GM23338 (cell line): Measurements from ENCODE around the gene OBI1. TPM values are rescaled to one million over a fixed set of nuclear protein-coding genes. Genes with fewer than 3 reads are reported as not detected.

Experiments
- ATAC-seq: fragments of 200-7000 bp; cut with Tn5 transposase; 3 replicates; pipeline ENCODE4 v1.9.1; 2020
- DNase-seq: peaks from one replicate; pipeline ENCODE4 v3.0.0-alpha.2; 2015; ENCODE audit warnings: low spot score
- H2AFZ ChIP-seq: fragments of 200-600 bp; sonication (generic); 2 replicates; pipeline ENCODE4 v1.8.0; 2016; ENCODE audit warnings: antibody characterized with exemption, mild to moderate bottlenecking, moderate library complexity
- H3F3A ChIP-seq: fragments of 200-600 bp; sonication (generic); replicated peaks from 2 replicates; pipeline ENCODE4 v1.8.0; 2017; ENCODE audit warnings: antibody characterized with exemption, mixed run types, low read depth
- H3K27ac ChIP-seq: fragments of 200-600 bp; sonication (generic); 2 replicates; pipeline ENCODE4 v1.6.1; 2016; ENCODE audit warnings: low read depth
- H3K27me3 ChIP-seq: fragments of 200-600 bp; sonication (generic); 2 replicates; pipeline ENCODE4 v1.8.0; 2016; ENCODE audit warnings: mild to moderate bottlenecking, mixed run types, moderate library complexity; ENCODE audit not compliant: insufficient read depth
- H3K36me3 ChIP-seq: fragments of 200-600 bp; sonication (generic); 2 replicates; pipeline ENCODE4 v1.8.0; 2016; ENCODE audit warnings: mild to moderate bottlenecking; ENCODE audit not compliant: insufficient read depth
- H3K4me1 ChIP-seq: fragments of 200-600 bp; sonication (generic); 2 replicates; pipeline ENCODE4 v1.8.0; 2016; ENCODE audit warnings: mild to moderate bottlenecking, moderate library complexity; ENCODE audit not compliant: insufficient read depth
- H3K4me2 ChIP-seq: fragments of 200-600 bp; sonication (generic); 2 replicates; pipeline ENCODE4 v1.7.1; 2017; ENCODE audit warnings: mixed run types
- H3K4me3 ChIP-seq: fragments of 200-600 bp; sonication (generic); 2 replicates; pipeline ENCODE4 v1.6.1; 2016; ENCODE audit warnings: mixed run types
- H3K79me2 ChIP-seq: fragments of 200-600 bp; sonication (generic); replicated peaks from 2 replicates; pipeline ENCODE4 v1.8.0; 2017; ENCODE audit warnings: mild to moderate bottlenecking; ENCODE audit not compliant: insufficient read depth
- H3K9me2 ChIP-seq: fragments of 200-600 bp; sonication (generic); 2 replicates; pipeline ENCODE4 v1.8.0; 2017; ENCODE audit not compliant: insufficient read depth
- H4K20me1 ChIP-seq: fragments of 200-600 bp; sonication (generic); replicated peaks from 2 replicates; pipeline ENCODE4 v1.8.0; 2017; ENCODE audit warnings: mild to moderate bottlenecking; ENCODE audit not compliant: insufficient read depth
- H3K27ac Mint-ChIP-seq: 2 replicates; pipeline ENCODE4 v1.8.0; 2020; ENCODE audit warnings: inconsistent platforms, mild to moderate bottlenecking, moderate library complexity, mixed read lengths
- H3K27me3 Mint-ChIP-seq: 3 replicates; pipeline ENCODE4 v1.8.0; 2022; ENCODE audit warnings: low read depth, mild to moderate bottlenecking, moderate library complexity, mixed read lengths, inconsistent platforms; ENCODE audit not compliant: insufficient read depth, poor library complexity
- H3K36me3 Mint-ChIP-seq: 3 replicates; pipeline ENCODE4 v1.8.0; 2021; ENCODE audit warnings: low read depth, mild to moderate bottlenecking, inconsistent platforms, moderate library complexity, mixed read lengths
- H3K4me1 Mint-ChIP-seq: 3 replicates; pipeline ENCODE4 v1.8.0; 2020; ENCODE audit warnings: mild to moderate bottlenecking, inconsistent platforms, mixed read lengths
- H3K4me3 Mint-ChIP-seq: 3 replicates; pipeline ENCODE4 v1.8.0; 2021; ENCODE audit warnings: moderate library complexity, mild to moderate bottlenecking, inconsistent platforms, mixed read lengths
- H3K9me3 Mint-ChIP-seq: 3 replicates; pipeline ENCODE4 v1.8.0; 2020; ENCODE audit warnings: moderate library complexity, mild to moderate bottlenecking, inconsistent platforms, mixed read lengths
- CTCF ChIP-seq, 2 experiments: fragments of 200-600 bp in 1 of 2; sonication (generic) in 1 of 2; conservative IDR thresholded peaks; 2 replicates each; pipeline versions ENCODE4 v1.5.1 to v1.6.1; 2016 to 2017; ENCODE audit warnings: antibody characterized with exemption in 2 of 2, low read depth in 2 of 2, mild to moderate bottlenecking in 2 of 2, moderate library complexity in 1 of 2
- ETS1 ChIP-seq: IDR thresholded peaks from 2 replicates; pipeline ENCODE4 v1.6.1; 2016; ENCODE audit warnings: antibody characterized with exemption
- EZH2 ChIP-seq: fragments of 200-600 bp; sonication (generic); IDR thresholded peaks from one replicate; pipeline ENCODE4 v1.8.0; 2017; ENCODE audit warnings: antibody characterized with exemption, mild to moderate bottlenecking, low read depth; ENCODE audit not compliant: unreplicated experiment
- REST ChIP-seq: IDR thresholded peaks from one replicate; pipeline ENCODE4 v1.6.1; 2018; ENCODE audit warnings: antibody characterized with exemption; ENCODE audit not compliant: unreplicated experiment
- STAT1 ChIP-seq: IDR thresholded peaks from one replicate; pipeline ENCODE4 v1.6.1; 2016; ENCODE audit warnings: antibody characterized with exemption; ENCODE audit not compliant: unreplicated experiment
- ZNF114 ChIP-seq: fragments of 250-450 bp; sonication (Bioruptor Pico); IDR thresholded peaks from 2 replicates; pipeline ENCODE4 v1.5.0; 2020; ENCODE audit warnings: mild to moderate bottlenecking, moderate library complexity
- ZNF331 ChIP-seq: fragments of 250-450 bp; sonication (Bioruptor Pico); IDR thresholded peaks from 2 replicates; pipeline ENCODE4 v1.5.0; 2020; ENCODE audit warnings: low read depth, mild to moderate bottlenecking, moderate library complexity
- polyA plus RNA-seq: library from polyadenylated mRNA; unstranded; fragments of >200 nt; fragmentation: Nextera tagmentation; extraction: Ambion mirVana; gene quantifications from 2 replicates; pipeline ENCODE4 v1.2.1, GENCODE V29; 2016
- total RNA-seq: library from RNA; depleted of rRNA; stranded (reverse); fragments of >200 nt; shearing (Covaris generic); gene quantifications from 2 replicates; pipeline ENCODE4 v1.2.3, GENCODE V29; 2014

OBI1 gene
- total and polyA plus RNA-seq, 2 experiments from 2014 or later, result 8.2 to 11.1 TPM

- H3F3A ChIP-seq, result peaks cover 9% of the 10 kb centered on the region; the same call in 1 of the 2 replicates
- H3K27me3 ChIP-seq, result peaks cover 100% of the 10 kb centered on the region
- H3K4me2 ChIP-seq, result peak overlapping the region; percentile 85
- TF ChIP-seq ZNF114 (CRISPR knock-in tag) (no peak), EZH2 (peak; percentile 37), STAT1 (no peak), ETS1 (no peak)
- ATAC-seq, result no peak
- no peaks in the 10 kb centered on the region; the same call in none of the 2 replicates for H4K20me1 ChIP-seq
- H3K79me2 ChIP-seq, result no peaks in the 10 kb centered on the region
- peaks cover 85% of the 10 kb centered on the region for H3K27me3 Mint-ChIP-seq
- no peak overlapping the region for H2AFZ ChIP-seq
- no peak overlapping the region for H3K27ac ChIP-seq
- no peaks in the 10 kb centered on the region for H3K36me3 ChIP-seq
- H3K4me1 Mint-ChIP-seq, result peaks cover 42% of the 10 kb centered on the region
- H3K4me3 Mint-ChIP-seq, result no peak overlapping the region
- peaks cover 65% of the 10 kb centered on the region for H3K4me1 ChIP-seq
- H3K9me2 ChIP-seq, result no peaks in the 10 kb centered on the region
- no peak for DNase-seq
- 0 out of 3 replicates have a peak, but pooled peaks cover 4% of the 10 kb centered on the region for H3K9me3 Mint-ChIP-seq
- H3K4me3 ChIP-seq, result no peak overlapping the region
- H3K27ac Mint-ChIP-seq, result no peak overlapping the region
- H3K36me3 Mint-ChIP-seq, result no peaks in the 10 kb centered on the region
Measured at GRCh38 chr13:78593129-78593528, 65.8 kb downstream of the OBI1 start.

GRCh38 chr13:78592584-78592983, 66.4 kb downstream of the OBI1 start:
- Histone ChIP-seq H3F3A (peaks cover 9% of the 10 kb centered on the region; the same call in 1 of the 2 replicates), H4K20me1 (no peaks in the 10 kb centered on the region; the same call in 1 of the 2 replicates), H3K4me2 (no peak overlapping the region), H3K4me3 (no peak overlapping the region), H3K4me1 (peaks cover 61% of the 10 kb centered on the region), H3K79me2 (no peaks in the 10 kb centered on the region), H2AFZ (no peak overlapping the region), H3K27ac (no peak overlapping the region), H3K36me3 (no peaks in the 10 kb centered on the region), H3K27me3 (peaks cover 100% of the 10 kb centered on the region), H3K9me2 (no peaks in the 10 kb centered on the region)
- Mint-ChIP-seq H3K36me3 (no peaks in the 10 kb centered on the region), H3K9me3 (0 out of 3 replicates have a peak, but pooled peaks cover 4% of the 10 kb centered on the region), H3K27me3 (peaks cover 83% of the 10 kb centered on the region), H3K4me1 (peaks cover 42% of the 10 kb centered on the region), H3K27ac (no peak overlapping the region), H3K4me3 (no peak overlapping the region)
- TF ChIP-seq CTCF (conservative IDR thresholded peaks at IDR 0.05; ENCODE audit: low read depth in 2 of 2), result no peak
- ATAC-seq, result no peak
- DNase-seq, result no peak

- no peaks in the 10 kb centered on the region for H3K9me2 ChIP-seq
- H3K4me3 ChIP-seq, result no peak overlapping the region
- H3K9me3 Mint-ChIP-seq, result no peaks in the 10 kb centered on the region
- no peak for TF ChIP-seq ZNF114 (CRISPR knock-in tag)
- no peak for TF ChIP-seq CTCF (conservative IDR thresholded peaks at IDR 0.05; ENCODE audit: low read depth in 2 of 2)
- no peak for TF ChIP-seq ZNF331 (CRISPR knock-in tag)
- TF ChIP-seq REST, result peak; percentile 92
- H3K4me1 Mint-ChIP-seq, result peaks cover 27% of the 10 kb centered on the region
- H3K4me1 ChIP-seq, result peaks cover 36% of the 10 kb centered on the region
- no peak overlapping the region for H2AFZ ChIP-seq
- no peak overlapping the region for H3K27ac ChIP-seq
- no peak overlapping the region for H3K27ac Mint-ChIP-seq
- ATAC-seq, result peak; percentile 46
- H3K27me3 Mint-ChIP-seq, result peaks cover 58% of the 10 kb centered on the region
- H3K36me3 ChIP-seq, result no peaks in the 10 kb centered on the region
- H3K27me3 ChIP-seq, result peaks cover 86% of the 10 kb centered on the region
- H4K20me1 ChIP-seq, result no peaks in the 10 kb centered on the region; the same call in 1 of the 2 replicates
- H3K36me3 Mint-ChIP-seq, result no peaks in the 10 kb centered on the region
- no peak overlapping the region for H3K4me2 ChIP-seq
- H3K4me3 Mint-ChIP-seq, result no peak overlapping the region
- peak; percentile 94 for DNase-seq
- peaks cover 3% of the 10 kb centered on the region; the same call in 1 of the 2 replicates for H3F3A ChIP-seq
- no peaks in the 10 kb centered on the region for H3K79me2 ChIP-seq
Measured at GRCh38 chr13:78589206-78589605, 69.7 kb downstream of the OBI1 start.
